Esophagus muscularis mucosa (tissue), 4 donors: Measurements from ENCODE around the gene KRT7. TPM values are rescaled to one million over a fixed set of nuclear protein-coding genes. Genes with fewer than 3 reads are reported as not detected.
A peak's percentile ranks its signal among the peaks of the same experiment; 100 is the strongest.

ENCODE experiments used
- DNase-seq: peaks from one replicate; pipeline ENCODE4 v3.0.0-alpha.2; 2017; ENCODE audit errors: extremely low spot score
- H3K27ac ChIP-seq, 4 donors: fragments of 200-600 bp; sonication (generic); replicated peaks in 1 of 4; 1 replicate in 3 of 4; 2 replicates in 1 of 4; pipeline ENCODE4 v1.5.1; 2016 to 2019; ENCODE audit warnings: mild to moderate bottlenecking in 1 of 4
- H3K27me3 ChIP-seq, 4 donors: fragments of 200-600 bp; sonication (generic); one replicate each; pipeline versions ENCODE4 v1.5.1 to v1.6.0; 2016 to 2019
- H3K36me3 ChIP-seq, 4 donors: fragments of 200-600 bp; sonication (generic); one replicate each; pipeline ENCODE4 v1.5.1; 2016 to 2019
- H3K4me1 ChIP-seq, 4 donors: fragments of 200-600 bp; sonication (generic); one replicate each; pipeline ENCODE4 v1.5.1; 2016 to 2019
- H3K4me3 ChIP-seq, 4 donors: fragments of 200-600 bp; sonication (generic); 1 replicate in 2 of 4; 2 replicates in 2 of 4; pipeline ENCODE4 v1.5.1; 2016 to 2019; ENCODE audit warnings: mild to moderate bottlenecking in 4 of 4, moderate library complexity in 1 of 4
- H3K9me3 ChIP-seq, 4 donors: fragments of 200-600 bp; sonication (generic); 1 replicate in 3 of 4; 2 replicates in 1 of 4; pipeline ENCODE4 v1.5.1; 2016 to 2019
- CTCF ChIP-seq, 3 experiments: fragments of 200-600 bp in 2 of 3; fragments of 450-650 bp in 1 of 3; sonication (generic) in 2 of 3; IDR thresholded peaks; one replicate each; pipeline ENCODE4 v1.5.1; 2017 to 2019; ENCODE audit warnings: antibody characterized with exemption in 3 of 3, mild to moderate bottlenecking in 2 of 3, moderate library complexity in 1 of 3
- EP300 ChIP-seq: sonication (generic); formaldehyde crosslinking; IDR thresholded peaks from one replicate; pipeline ENCODE4 v1.6.1; 2017; ENCODE audit warnings: antibody characterized with exemption
- POLR2A ChIP-seq: fragments of 450-650 bp; IDR thresholded peaks from one replicate; pipeline ENCODE4 v1.6.1; 2017; ENCODE audit warnings: antibody characterized with exemption, moderate library complexity, mild to moderate bottlenecking, low read depth
- POLR2AphosphoS5 ChIP-seq, 2 donors: sonication (generic); formaldehyde crosslinking; IDR thresholded peaks; one replicate each; pipeline ENCODE4 v1.6.1; 2017; ENCODE audit warnings: antibody characterized with exemption in 2 of 2
- WGBS: methylation state at CpG from one replicate; pipeline ENCODE4 v1.1.5; 2018; 5-methylcytosine and 5-hydroxymethylcytosine counted together
- intact Hi-C: fragments of 100-400 bp; cut with DNase I; formaldehyde crosslinking; loops from one replicate; pipeline ENCODE4 v1.15.1; 2023
- total RNA-seq, 4 donors: library from RNA; depleted of rRNA; stranded (reverse); fragments of >200 nt; gene quantifications; one replicate each; pipeline versions ENCODE4 v1.1.0 to v1.2.1, GENCODE V29; 2016

Gene KRT7
- total RNA-seq, 4 donors from 2014 or later = 0.83 to 8.4 (median 4.5) TPM

GRCh38 chr12:52279422-52280318, 46.6 kb downstream of the KRT7 start:
- peak overlapping the region; percentile 86 to 92 (median 90) for H3K27ac ChIP-seq
- no peaks in the 10 kb centered on the region for H3K9me3 ChIP-seq
- H3K36me3 ChIP-seq = no peaks in the 10 kb centered on the region
- WGBS = 91% methylated on average over 14 of the region's 14 CpGs
- no peaks in the 10 kb centered on the region for H3K27me3 ChIP-seq
- intact Hi-C loops = loop anchor here (5.0 kb wide), 3 partner anchors 57 to 122 kb away; no protein-coding TSS in a partner anchor
- TF ChIP-seq CTCF (IDR thresholded peaks at IDR 0.05) (peak in 1 of 3 experiments; percentile 3), POLR2AphosphoS5 (IDR thresholded peaks at IDR 0.05) (no peak), POLR2A (no peak), EP300 (no peak)
- no peak for DNase-seq
- peaks cover 29 to 42% (median 37%) of the 10 kb centered on the region in 4 donors for H3K4me1 ChIP-seq
- no peak overlapping the region for H3K4me3 ChIP-seq

GRCh38 chr12:52280319-52280795, 47.3 kb downstream of the KRT7 start:
- intact Hi-C loops = loop anchor here (5.0 kb wide), 1 partner anchor 113 kb away; no protein-coding TSS in a partner anchor
- H3K36me3 ChIP-seq = no peaks in the 10 kb centered on the region
- H3K4me1 ChIP-seq = peaks cover 29 to 42% (median 37%) of the 10 kb centered on the region in 4 donors
- H3K27ac ChIP-seq = peak overlapping the region; percentile 86 to 92 (median 90)
- no peaks in the 10 kb centered on the region for H3K9me3 ChIP-seq
- no peaks in the 10 kb centered on the region for H3K27me3 ChIP-seq
- TF ChIP-seq POLR2A = no peak
- peak; percentile 87 for TF ChIP-seq POLR2AphosphoS5 (IDR thresholded peaks at IDR 0.05)
- peak; percentile 95 for TF ChIP-seq EP300
- TF ChIP-seq CTCF (IDR thresholded peaks at IDR 0.05) = no peak
- peak; percentile 95 for DNase-seq
- H3K4me3 ChIP-seq = no peak overlapping the region
- WGBS = no CpG with 5 or more reads among the region's 3 CpGs

GRCh38 chr12:52280796-52281560, 47.9 kb downstream of the KRT7 start:
- no peak overlapping the region for H3K4me3 ChIP-seq
- no peaks in the 10 kb centered on the region for H3K27me3 ChIP-seq
- no peaks in the 10 kb centered on the region for H3K9me3 ChIP-seq
- TF ChIP-seq POLR2A (no peak), EP300 (peak; percentile 58), CTCF (IDR thresholded peaks at IDR 0.05) (no peak), POLR2AphosphoS5 (IDR thresholded peaks at IDR 0.05) (peak; percentile 37 to 45)
- intact Hi-C loops = loop anchor here (5.0 kb wide), 1 partner anchor 114 kb away; no protein-coding TSS in a partner anchor
- WGBS = 48% methylated on average over 4 of the region's 4 CpGs
- peak overlapping the region; percentile 86 to 92 (median 90) for H3K27ac ChIP-seq
- DNase-seq = no peak
- H3K4me1 ChIP-seq = peaks cover 29 to 42% (median 37%) of the 10 kb centered on the region in 4 donors
- H3K36me3 ChIP-seq = no peaks in the 10 kb centered on the region

GRCh38 chr12:52284562-52285171, 51.6 kb downstream of the KRT7 start:
- WGBS = 66% methylated on average over 4 of the region's 4 CpGs
- TF ChIP-seq POLR2AphosphoS5 (IDR thresholded peaks at IDR 0.05) (no peak), POLR2A (no peak), EP300 (no peak), CTCF (IDR thresholded peaks at IDR 0.05) (no peak)
- Histone ChIP-seq H3K9me3 (no peaks in the 10 kb centered on the region), H3K27me3 (no peaks in the 10 kb centered on the region), H3K27ac (no peak overlapping the region), H3K36me3 (no peaks in the 10 kb centered on the region), H3K4me3 (no peak overlapping the region), H3K4me1 (peaks cover 19 to 27% (median 22%) of the 10 kb centered on the region in 4 donors)
- no peak for DNase-seq
- intact Hi-C loops = loop anchor here (5.0 kb wide), 1 partner anchor 117 kb away; no protein-coding TSS in a partner anchor
